Right lobe of liver (tissue), 4 donors: ENCODE data around the gene MUS81.

ENCODE experiments used
- CTCF ChIP-seq, 4 donors: fragments of 200-600 bp in 3 of 4; fragments of 450-650 bp in 1 of 4; IDR thresholded peaks; one replicate each; pipeline versions ENCODE4 v1.5.1 to v1.8.0; 2016 to 2022; ENCODE audit warnings: antibody characterized with exemption in 4 of 4, mild to moderate bottlenecking in 2 of 4
- POLR2A ChIP-seq: fragments of 450-650 bp; IDR thresholded peaks from one replicate; pipeline ENCODE4 v1.6.1; 2017; ENCODE audit warnings: antibody characterized with exemption, mild to moderate bottlenecking
- donor health status: DM: no; HTN: no; CAD: no.
- donor health status: DM: no; HTN: no; CAD: no.
- donor health status: DM: no; HTN: yes; CAD: no.

- no peak for TF ChIP-seq POLR2A
- no peak for TF ChIP-seq CTCF (IDR thresholded peaks at IDR 0.05)
These were observed 37.3 kb upstream of the MUS81 start for GRCh38 chr11:65822776-65823528.
